HepG2 (cell line): Measurements from ENCODE around the gene STK10. TPM values are rescaled to one million over a fixed set of nuclear protein-coding genes. Genes with fewer than 3 reads are reported as not detected.

ENCODE experiments used
- E2F1 ChIP-seq: sonication (generic); formaldehyde crosslinking; IDR thresholded peaks from 2 replicates; pipeline ENCODE4 v1.5.0; 2020; ENCODE audit warnings: missing genetic modification reagents
- KLF11 ChIP-seq: IDR thresholded peaks from 2 replicates; pipeline ENCODE4 v1.6.1; 2016; ENCODE audit warnings: missing compliant biosample characterization
- PTBP1 ChIP-seq: fragments of 200-400 bp; formaldehyde crosslinking; IDR thresholded peaks from 2 replicates; pipeline ENCODE4 v1.6.1; 2018; ENCODE audit warnings: low read length, low read depth; ENCODE audit not compliant: poor library complexity, severe bottlenecking
- RAD21 ChIP-seq: fragments of 450-650 bp; formaldehyde crosslinking; IDR thresholded peaks from 2 replicates; pipeline ENCODE4 v1.5.0; 2020; ENCODE audit warnings: mild to moderate bottlenecking
- RFXAP ChIP-seq: sonication (generic); formaldehyde crosslinking; IDR thresholded peaks from 2 replicates; pipeline ENCODE4 v1.4.0; 2020; ENCODE audit warnings: missing genetic modification reagents, borderline replicate concordance
- SAFB2 ChIP-seq: sonication (generic); formaldehyde crosslinking; IDR thresholded peaks from 2 replicates; pipeline ENCODE4 v1.5.1; 2020; ENCODE audit warnings: missing genetic modification reagents, low read depth, mild to moderate bottlenecking, borderline replicate concordance
- SIX1 ChIP-seq: sonication (generic); formaldehyde crosslinking; IDR thresholded peaks from 2 replicates; pipeline ENCODE4 v1.4.0; 2020; ENCODE audit warnings: missing genetic modification reagents, borderline replicate concordance
- ZNF280D ChIP-seq: sonication (generic); formaldehyde crosslinking; IDR thresholded peaks from 2 replicates; pipeline ENCODE4 v1.5.1; 2020; ENCODE audit warnings: mild to moderate bottlenecking, missing genetic modification reagents
- ZNF30 ChIP-seq: sonication (generic); formaldehyde crosslinking; IDR thresholded peaks from 2 replicates; pipeline ENCODE4 v1.5.0; 2020; ENCODE audit warnings: mild to moderate bottlenecking, missing genetic modification reagents
- ZNF33B ChIP-seq: sonication (generic); formaldehyde crosslinking; IDR thresholded peaks from 2 replicates; pipeline ENCODE4 v1.5.1; 2020; ENCODE audit warnings: mild to moderate bottlenecking, missing genetic modification reagents
- ZNF704 ChIP-seq: sonication (generic); formaldehyde crosslinking; IDR thresholded peaks from 2 replicates; pipeline ENCODE4 v1.8.1; 2023; ENCODE audit warnings: mild to moderate bottlenecking, inconsistent platforms, moderate library complexity, missing genetic modification reagents, borderline replicate concordance
- ZNF713 ChIP-seq: sonication (generic); formaldehyde crosslinking; IDR thresholded peaks from 2 replicates; pipeline ENCODE4 v1.4.0; 2020; ENCODE audit warnings: mild to moderate bottlenecking, missing genetic modification reagents
- ZXDC ChIP-seq: sonication (generic); formaldehyde crosslinking; IDR thresholded peaks from 2 replicates; pipeline ENCODE4 v1.5.0; 2020; ENCODE audit warnings: mild to moderate bottlenecking, missing genetic modification reagents
- polyA plus RNA-seq, 8 experiments: library from polyadenylated mRNA; depleted of rRNA in 3 of 8; stranded (reverse) in 7 of 8; unstranded in 1 of 8; fragments of >200 nt; fragmentation: Illumina TruSeq in 4 of 8; extraction: Trizol in 4 of 8; gene quantifications; 2 replicates each; pipeline versions ENCODE4 v1.2.1 to v1.2.3, GENCODE V29; 2011 to 2016; ENCODE audit warnings: low read depth in 4 of 8, missing spikeins in 1 of 8, mixed read lengths in 1 of 8; ENCODE audit not compliant: insufficient read depth in 1 of 8
- total RNA-seq, 5 experiments: library from RNA; depleted of rRNA; stranded (reverse); fragments of >200 nt; fragmentation: Illumina TruSeq; extraction: Trizol; gene quantifications; 2 replicates each; pipeline ENCODE4 v1.2.3, GENCODE V29; 2016; ENCODE audit warnings: low read depth in 1 of 5
- TF ChIP-seq, protein P1 (sequence below): sonication (generic); formaldehyde crosslinking; IDR thresholded peaks from 2 replicates; pipeline ENCODE4 v1.4.0; 2020; ENCODE audit warnings: mild to moderate bottlenecking, missing genetic modification reagents

The STK10 gene
- total and polyA plus RNA-seq, 2 of the 13 experiments (the other 11 are each of a cell fraction or from before 2014, with no cell fraction given) = 7.0 to 7.2 TPM

- no peak; the same call in 1 of the 2 replicates for TF ChIP-seq ZNF280D
- no peak for TF ChIP-seq ZNF30 (CRISPR knock-in tag)
- no peak; the same call in 1 of the 2 replicates for TF ChIP-seq ZXDC (CRISPR knock-in tag)
- TF ChIP-seq RAD21 (CRISPR knock-in tag) = peak; percentile 42
- TF ChIP-seq E2F1 (CRISPR knock-in tag) = no peak
- TF ChIP-seq ZNF713 = no peak
- TF ChIP-seq SAFB2 = no peak; the same call in 1 of the 2 replicates
- TF ChIP-seq KLF11 (CRISPR knock-in tag) = peak; percentile 24; the same call in 1 of the 2 replicates
- no peak for TF ChIP-seq PTBP1
- TF ChIP-seq ZNF704 (CRISPR knock-in tag) = no peak
- TF ChIP-seq, protein P1, sequence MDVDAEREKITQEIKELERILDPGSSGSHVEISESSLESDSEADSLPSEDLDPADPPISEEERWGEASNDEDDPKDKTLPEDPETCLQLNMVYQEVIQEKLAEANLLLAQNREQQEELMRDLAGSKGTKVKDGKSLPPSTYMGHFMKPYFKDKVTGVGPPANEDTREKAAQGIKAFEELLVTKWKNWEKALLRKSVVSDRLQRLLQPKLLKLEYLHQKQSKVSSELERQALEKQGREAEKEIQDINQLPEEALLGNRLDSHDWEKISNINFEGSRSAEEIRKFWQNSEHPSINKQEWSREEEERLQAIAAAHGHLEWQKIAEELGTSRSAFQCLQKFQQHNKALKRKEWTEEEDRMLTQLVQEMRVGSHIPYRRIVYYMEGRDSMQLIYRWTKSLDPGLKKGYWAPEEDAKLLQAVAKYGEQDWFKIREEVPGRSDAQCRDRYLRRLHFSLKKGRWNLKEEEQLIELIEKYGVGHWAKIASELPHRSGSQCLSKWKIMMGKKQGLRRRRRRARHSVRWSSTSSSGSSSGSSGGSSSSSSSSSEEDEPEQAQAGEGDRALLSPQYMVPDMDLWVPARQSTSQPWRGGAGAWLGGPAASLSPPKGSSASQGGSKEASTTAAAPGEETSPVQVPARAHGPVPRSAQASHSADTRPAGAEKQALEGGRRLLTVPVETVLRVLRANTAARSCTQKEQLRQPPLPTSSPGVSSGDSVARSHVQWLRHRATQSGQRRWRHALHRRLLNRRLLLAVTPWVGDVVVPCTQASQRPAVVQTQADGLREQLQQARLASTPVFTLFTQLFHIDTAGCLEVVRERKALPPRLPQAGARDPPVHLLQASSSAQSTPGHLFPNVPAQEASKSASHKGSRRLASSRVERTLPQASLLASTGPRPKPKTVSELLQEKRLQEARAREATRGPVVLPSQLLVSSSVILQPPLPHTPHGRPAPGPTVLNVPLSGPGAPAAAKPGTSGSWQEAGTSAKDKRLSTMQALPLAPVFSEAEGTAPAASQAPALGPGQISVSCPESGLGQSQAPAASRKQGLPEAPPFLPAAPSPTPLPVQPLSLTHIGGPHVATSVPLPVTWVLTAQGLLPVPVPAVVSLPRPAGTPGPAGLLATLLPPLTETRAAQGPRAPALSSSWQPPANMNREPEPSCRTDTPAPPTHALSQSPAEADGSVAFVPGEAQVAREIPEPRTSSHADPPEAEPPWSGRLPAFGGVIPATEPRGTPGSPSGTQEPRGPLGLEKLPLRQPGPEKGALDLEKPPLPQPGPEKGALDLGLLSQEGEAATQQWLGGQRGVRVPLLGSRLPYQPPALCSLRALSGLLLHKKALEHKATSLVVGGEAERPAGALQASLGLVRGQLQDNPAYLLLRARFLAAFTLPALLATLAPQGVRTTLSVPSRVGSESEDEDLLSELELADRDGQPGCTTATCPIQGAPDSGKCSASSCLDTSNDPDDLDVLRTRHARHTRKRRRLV (CRISPR knock-in tag) = peak; percentile 91
- TF ChIP-seq SIX1 (CRISPR knock-in tag) = no peak
- TF ChIP-seq ZNF33B (CRISPR knock-in tag) = no peak; the same call in 1 of the 2 replicates
- peak; percentile 64; the same call in 1 of the 2 replicates for TF ChIP-seq RFXAP (CRISPR knock-in tag)
Measured at GRCh38 chr5:172006321-172007174, 181.5 kb downstream of the STK10 start, which contains the start of gene FBXW11 (continued).
